Measurements from ENCODE around the gene SEZ6L2. TPM values are rescaled to one million over a fixed set of nuclear protein-coding genes. Genes with fewer than 3 reads are reported as not detected.
"Not testable (repeated sequence)": the region's sequence is repeated elsewhere in the genome, so short reads cannot be mapped to it uniquely, and the experiment has no call there.

The SEZ6L2 gene
- total RNA-seq, 2 donors from 2014 or later = 2.6 to 4.6 TPM

GRCh38 chr16:29891525-29892457 is 7.6 kb downstream of the SEZ6L2 start:
- Histone ChIP-seq H3K27ac (no peak overlapping the region), H3K27me3 (no peaks in the 10 kb centered on the region), H3K36me3 (no peaks in the 10 kb centered on the region), H3K4me3 (no peak overlapping the region), H3K4me1 (no peaks in the 10 kb centered on the region), H3K9me3 (no peaks in the 10 kb centered on the region)
- no peak for TF ChIP-seq CTCF (IDR thresholded peaks at IDR 0.05)
- no peak for DNase-seq (ENCODE audit: low spot score)

GRCh38 chr16:29889372-29889771 is 10.0 kb downstream of the SEZ6L2 start:
- H3K4me3 ChIP-seq; DNase-seq (ENCODE audit: low spot score): not testable (repeated sequence)

GRCh38 chr16:29883987-29884386 is 15.4 kb downstream of the SEZ6L2 start:
- Histone ChIP-seq H3K9me3 (no peaks in the 10 kb centered on the region), H3K27ac (no peak overlapping the region), H3K27me3 (no peaks in the 10 kb centered on the region), H3K4me1 (no peaks in the 10 kb centered on the region), H3K36me3 (no peaks in the 10 kb centered on the region), H3K4me3 (no peak overlapping the region)
- DNase-seq (ENCODE audit: low spot score) = no peak
- no peak for TF ChIP-seq CTCF (IDR thresholded peaks at IDR 0.05)

More at GRCh38 chr16:29889372-29889771, 10.0 kb downstream of the SEZ6L2 start:
- not testable (repeated sequence) for H3K9me3 ChIP-seq, H3K27me3 ChIP-seq, H3K27ac ChIP-seq, H3K4me1 ChIP-seq, H3K36me3 ChIP-seq

GRCh38 chr16:29881050-29881449 is 18.3 kb downstream of the SEZ6L2 start:
- H3K27me3 ChIP-seq = peaks cover under 1 to 18% of the 10 kb centered on the region in 2 donors

GRCh38 chr16:29878172-29878571 is 21.2 kb downstream of the SEZ6L2 start:
- Histone ChIP-seq H3K4me3 (no peak overlapping the region), H3K27me3 (peaks cover 2 to 18% of the 10 kb centered on the region in 2 donors), H3K9me3 (no peaks in the 10 kb centered on the region), H3K4me1 (peaks cover 0 to 13% of the 10 kb centered on the region in 2 donors), H3K27ac (no peak overlapping the region), H3K36me3 (no peaks in the 10 kb centered on the region)
- TF ChIP-seq CTCF (IDR thresholded peaks at IDR 0.05) = no peak
- no peak for DNase-seq (ENCODE audit: low spot score)

More at GRCh38 chr16:29881050-29881449, 18.3 kb downstream of the SEZ6L2 start:
- Histone ChIP-seq H3K4me3 (no peak overlapping the region), H3K36me3 (no peaks in the 10 kb centered on the region), H3K9me3 (no peaks in the 10 kb centered on the region), H3K4me1 (peaks cover 0 to 13% of the 10 kb centered on the region in 2 donors), H3K27ac (no peak overlapping the region)
- no peak for TF ChIP-seq CTCF (IDR thresholded peaks at IDR 0.05)
- DNase-seq (ENCODE audit: low spot score) = no peak

GRCh38 chr16:29877266-29877961 is 21.9 kb downstream of the SEZ6L2 start:
- TF ChIP-seq CTCF (IDR thresholded peaks at IDR 0.05) = no peak
- Histone ChIP-seq H3K4me3 (no peak overlapping the region), H3K9me3 (no peaks in the 10 kb centered on the region), H3K27me3 (peaks cover 2 to 18% of the 10 kb centered on the region in 2 donors), H3K4me1 (peaks cover 0 to 13% of the 10 kb centered on the region in 2 donors), H3K36me3 (no peaks in the 10 kb centered on the region), H3K27ac (no peak overlapping the region)
- no peak for DNase-seq (ENCODE audit: low spot score)

All from right atrium auricular region (tissue), 2 donors.